ENCODE data around the gene MRGPRF.

DNA sequence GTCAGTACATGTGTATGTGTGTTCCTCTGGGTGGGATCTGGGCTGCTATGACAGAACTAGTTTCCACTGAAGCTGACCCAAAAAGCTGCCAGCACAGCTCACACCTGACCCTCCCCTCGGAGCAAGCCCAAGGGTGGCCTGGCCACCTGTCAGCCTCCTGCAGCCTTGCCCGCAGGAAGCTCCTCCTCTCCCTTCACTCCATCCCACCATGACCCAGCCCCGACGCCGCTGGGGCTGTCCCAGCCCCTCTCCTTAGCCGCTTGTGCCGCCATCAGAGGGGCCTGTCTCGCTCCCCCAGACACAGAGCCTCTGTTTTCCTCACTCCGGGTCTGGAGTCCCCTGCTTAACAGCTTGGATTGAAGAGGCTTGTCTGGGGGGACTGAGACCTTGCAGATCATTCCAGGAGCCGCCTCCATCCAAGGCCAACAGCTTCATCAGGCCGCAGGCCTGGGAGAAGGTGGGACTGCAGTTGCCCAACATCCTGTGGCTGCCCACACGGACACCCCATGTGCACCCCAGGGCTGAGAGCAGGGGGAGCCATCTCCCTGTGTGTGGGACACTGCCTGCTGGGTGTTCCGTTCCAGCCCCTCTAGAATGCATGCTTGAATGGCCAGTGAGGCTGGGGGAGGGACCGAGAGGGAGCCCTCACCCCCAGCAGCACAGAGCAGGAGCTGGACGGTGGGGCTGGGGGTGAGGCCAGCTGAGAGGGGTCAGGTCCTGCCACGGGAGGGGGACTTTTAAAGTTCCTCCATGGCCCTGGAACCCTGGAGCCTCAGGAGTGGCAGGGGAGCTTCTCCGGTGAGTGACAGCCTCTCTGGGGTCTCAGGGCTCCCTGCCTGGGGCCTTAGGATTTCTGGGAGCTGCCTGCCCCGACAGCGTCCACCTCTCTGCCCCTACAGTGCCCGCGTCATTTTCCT, 696 bp downstream of the MRGPRF start:
- TF ChIP-seq, protein P1, sequence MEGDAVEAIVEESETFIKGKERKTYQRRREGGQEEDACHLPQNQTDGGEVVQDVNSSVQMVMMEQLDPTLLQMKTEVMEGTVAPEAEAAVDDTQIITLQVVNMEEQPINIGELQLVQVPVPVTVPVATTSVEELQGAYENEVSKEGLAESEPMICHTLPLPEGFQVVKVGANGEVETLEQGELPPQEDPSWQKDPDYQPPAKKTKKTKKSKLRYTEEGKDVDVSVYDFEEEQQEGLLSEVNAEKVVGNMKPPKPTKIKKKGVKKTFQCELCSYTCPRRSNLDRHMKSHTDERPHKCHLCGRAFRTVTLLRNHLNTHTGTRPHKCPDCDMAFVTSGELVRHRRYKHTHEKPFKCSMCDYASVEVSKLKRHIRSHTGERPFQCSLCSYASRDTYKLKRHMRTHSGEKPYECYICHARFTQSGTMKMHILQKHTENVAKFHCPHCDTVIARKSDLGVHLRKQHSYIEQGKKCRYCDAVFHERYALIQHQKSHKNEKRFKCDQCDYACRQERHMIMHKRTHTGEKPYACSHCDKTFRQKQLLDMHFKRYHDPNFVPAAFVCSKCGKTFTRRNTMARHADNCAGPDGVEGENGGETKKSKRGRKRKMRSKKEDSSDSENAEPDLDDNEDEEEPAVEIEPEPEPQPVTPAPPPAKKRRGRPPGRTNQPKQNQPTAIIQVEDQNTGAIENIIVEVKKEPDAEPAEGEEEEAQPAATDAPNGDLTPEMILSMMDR (IDR thresholded peaks at IDR 0.05): no peak
- TF ChIP-seq EZH2 (IDR thresholded peaks at IDR 0.05; ENCODE audit: borderline replicate concordance, insufficient read depth, low read depth, low read length, poor library complexity, severe bottlenecking): no peak

Measured in B cell (primary cell).